AG04450 (cell line): ENCODE measurements around the gene SORCS2. TPM values are rescaled to one million over a fixed set of nuclear protein-coding genes. Genes with fewer than 3 reads are reported as not detected.

ENCODE experiments used
- CTCF ChIA-PET: fragments of 300-600, 350-600 bp; formaldehyde crosslinking; extraction: SDS; loops from one replicate; lab custom pipeline; 2022; ENCODE audit warnings: antibody characterized with exemption, inconsistent platforms; lab: Charles Lee
- POLR2A ChIA-PET: fragments of 350-600 bp; formaldehyde crosslinking; extraction: SDS; loops from one replicate; lab custom pipeline; 2021; ENCODE audit warnings: antibody characterized with exemption, inconsistent platforms; lab: Yijun Ruan, JAX
- DNase-seq: peaks from one replicate; pipeline ENCODE4 v3.0.0-alpha.2; 2011; ENCODE audit warnings: low read depth, low spot score
- H3K27ac ChIP-seq: one replicate; pipeline ENCODE4 v1.5.1; 2012; ENCODE audit warnings: low read depth, low read length, control low read depth
- H3K27me3 ChIP-seq: one replicate; pipeline ENCODE4 v1.6.0; 2012; ENCODE audit warnings: low read length; ENCODE audit not compliant: control insufficient read depth, insufficient read depth
- H3K4me3 ChIP-seq: 2 replicates; pipeline ENCODE4 v1.5.1; 2011; ENCODE audit warnings: mild to moderate bottlenecking, low read depth, low read length, control low read depth
- H3K9me3 ChIP-seq: 2 replicates; pipeline ENCODE4 v1.5.1; 2012; ENCODE audit warnings: low read length; ENCODE audit not compliant: control insufficient read depth, insufficient read depth
- CTCF ChIP-seq: IDR thresholded peaks from 2 replicates; pipeline ENCODE4 v1.5.1; 2011; ENCODE audit warnings: low read depth, low read length, control low read depth, inconsistent platforms
- polyA plus RNA-seq: library from polyadenylated mRNA; depleted of rRNA; stranded (reverse); fragments of >200 nt; gene quantifications from 2 replicates; pipeline ENCODE4 v1.2.3, GENCODE V29; 2011

SORCS2 gene
- polyA plus RNA-seq, 1 experiment: 0.29 TPM

GRCh38 chr4:7410446-7410845 is 218.1 kb downstream of the SORCS2 start:
- no peaks in the 10 kb centered on the region; the same call in 1 of the 2 replicates for H3K9me3 ChIP-seq
- DNase-seq: no peak
- H3K27me3 ChIP-seq: peaks cover 32% of the 10 kb centered on the region
- no peak overlapping the region for H3K4me3 ChIP-seq
- no peak for TF ChIP-seq CTCF
- POLR2A ChIA-PET: no interaction called here
- no peak overlapping the region for H3K27ac ChIP-seq
- CTCF ChIA-PET: no interaction called here

- H3K27ac ChIP-seq: no peak overlapping the region
- peaks cover 2% of the 10 kb centered on the region; the same call in 1 of the 2 replicates for H3K9me3 ChIP-seq
- DNase-seq: no peak
- no peak overlapping the region for H3K4me3 ChIP-seq
- peaks cover 32% of the 10 kb centered on the region for H3K27me3 ChIP-seq
- no peak for TF ChIP-seq CTCF
- ChIA-PET POLR2A (no interaction called here), CTCF (no interaction called here)
These were observed 219.2 kb downstream of the SORCS2 start for GRCh38 chr4:7411491-7411890.

- no peak overlapping the region for H3K27ac ChIP-seq
- H3K4me3 ChIP-seq: no peak overlapping the region
- CTCF ChIA-PET: no interaction called here
- peaks cover 3% of the 10 kb centered on the region; the same call in 1 of the 2 replicates for H3K9me3 ChIP-seq
- H3K27me3 ChIP-seq: peaks cover 32% of the 10 kb centered on the region
- TF ChIP-seq CTCF: no peak
- POLR2A ChIA-PET: no interaction called here
- no peak for DNase-seq
These were observed 219.7 kb downstream of the SORCS2 start for GRCh38 chr4:7411896-7412553.

- no peak for TF ChIP-seq CTCF
- ChIA-PET POLR2A (no interaction called here), CTCF (no interaction called here)
- Histone ChIP-seq H3K27me3 (peaks cover 32% of the 10 kb centered on the region), H3K4me3 (no peak overlapping the region), H3K9me3 (peaks cover 3% of the 10 kb centered on the region; the same call in 1 of the 2 replicates), H3K27ac (no peak overlapping the region)
- no peak for DNase-seq
These were observed 220.2 kb downstream of the SORCS2 start for GRCh38 chr4:7412554-7412912.

GRCh38 chr4:7414046-7414445 is 221.7 kb downstream of the SORCS2 start:
- no peak for DNase-seq
- CTCF ChIA-PET: no interaction called here
- peaks cover 3% of the 10 kb centered on the region for H3K9me3 ChIP-seq
- no peak overlapping the region for H3K4me3 ChIP-seq
- no peak for TF ChIP-seq CTCF
- H3K27ac ChIP-seq: no peak overlapping the region
- POLR2A ChIA-PET: no interaction called here
- peaks cover 32% of the 10 kb centered on the region for H3K27me3 ChIP-seq
